ENCODE data around the gene TPH1.

DNA sequence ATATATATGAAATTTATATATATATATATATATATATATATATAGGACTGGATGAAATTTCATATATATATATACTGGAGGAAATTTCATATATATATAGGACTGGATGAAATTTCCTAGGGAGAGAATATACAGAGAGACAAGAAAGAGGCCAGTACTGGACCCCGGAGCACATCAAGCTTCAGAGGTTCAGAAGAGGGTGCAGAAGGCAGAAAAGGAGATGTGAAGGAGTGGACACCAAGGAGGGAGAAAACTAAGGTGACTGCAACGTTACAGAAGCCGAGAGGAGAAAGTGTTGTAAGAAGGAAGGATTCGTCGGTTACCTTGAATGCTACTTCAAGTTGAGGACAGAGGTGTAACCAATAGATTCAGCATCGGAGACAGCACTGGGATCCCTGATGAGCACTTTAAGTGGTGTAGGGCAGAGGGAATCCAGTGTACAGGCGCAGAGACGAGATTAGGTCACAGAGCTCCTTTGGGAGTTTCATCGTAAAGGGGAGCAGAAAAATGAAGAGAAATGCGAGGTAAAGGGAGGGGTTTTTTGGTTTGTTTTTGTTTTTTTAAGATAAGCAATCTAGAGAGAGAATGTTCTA lies 8.5 kb upstream of the TPH1 start:
- TF ChIP-seq ZNF219 (CRISPR knock-in tag; IDR thresholded peaks at IDR 0.05; ENCODE audit: borderline replicate concordance), result no peak
- TF ChIP-seq, protein P1, sequence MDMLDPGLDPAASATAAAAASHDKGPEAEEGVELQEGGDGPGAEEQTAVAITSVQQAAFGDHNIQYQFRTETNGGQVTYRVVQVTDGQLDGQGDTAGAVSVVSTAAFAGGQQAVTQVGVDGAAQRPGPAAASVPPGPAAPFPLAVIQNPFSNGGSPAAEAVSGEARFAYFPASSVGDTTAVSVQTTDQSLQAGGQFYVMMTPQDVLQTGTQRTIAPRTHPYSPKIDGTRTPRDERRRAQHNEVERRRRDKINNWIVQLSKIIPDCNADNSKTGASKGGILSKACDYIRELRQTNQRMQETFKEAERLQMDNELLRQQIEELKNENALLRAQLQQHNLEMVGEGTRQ (CRISPR knock-in tag; IDR thresholded peaks at IDR 0.05), result no peak
- TF ChIP-seq, protein P2, sequence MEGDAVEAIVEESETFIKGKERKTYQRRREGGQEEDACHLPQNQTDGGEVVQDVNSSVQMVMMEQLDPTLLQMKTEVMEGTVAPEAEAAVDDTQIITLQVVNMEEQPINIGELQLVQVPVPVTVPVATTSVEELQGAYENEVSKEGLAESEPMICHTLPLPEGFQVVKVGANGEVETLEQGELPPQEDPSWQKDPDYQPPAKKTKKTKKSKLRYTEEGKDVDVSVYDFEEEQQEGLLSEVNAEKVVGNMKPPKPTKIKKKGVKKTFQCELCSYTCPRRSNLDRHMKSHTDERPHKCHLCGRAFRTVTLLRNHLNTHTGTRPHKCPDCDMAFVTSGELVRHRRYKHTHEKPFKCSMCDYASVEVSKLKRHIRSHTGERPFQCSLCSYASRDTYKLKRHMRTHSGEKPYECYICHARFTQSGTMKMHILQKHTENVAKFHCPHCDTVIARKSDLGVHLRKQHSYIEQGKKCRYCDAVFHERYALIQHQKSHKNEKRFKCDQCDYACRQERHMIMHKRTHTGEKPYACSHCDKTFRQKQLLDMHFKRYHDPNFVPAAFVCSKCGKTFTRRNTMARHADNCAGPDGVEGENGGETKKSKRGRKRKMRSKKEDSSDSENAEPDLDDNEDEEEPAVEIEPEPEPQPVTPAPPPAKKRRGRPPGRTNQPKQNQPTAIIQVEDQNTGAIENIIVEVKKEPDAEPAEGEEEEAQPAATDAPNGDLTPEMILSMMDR (IDR thresholded peaks at IDR 0.05), result no peak
- TF ChIP-seq SP1 (CRISPR knock-in tag; conservative IDR thresholded peaks at IDR 0.05), result no peak
